K562 (cell line): ENCODE results near the gene ANO6. TPM values are rescaled to one million over a fixed set of nuclear protein-coding genes. Genes with fewer than 3 reads are reported as not detected.

Experiments used
- ARID1B ChIP-seq: fragments of 450-650 bp; IDR thresholded peaks from 2 replicates; pipeline ENCODE4 v1.6.1; 2016; ENCODE audit warnings: antibody characterized with exemption, mild to moderate bottlenecking, inconsistent platforms
- CAMTA2 ChIP-seq: fragments of 250-450 bp; sonication (Bioruptor Pico); conservative IDR thresholded peaks from 2 replicates; pipeline ENCODE4 v1.5.1; 2022
- CBX8 ChIP-seq: fragments of 200-600 bp; sonication (generic); IDR thresholded peaks from 2 replicates; pipeline ENCODE4 v1.6.1; 2012; ENCODE audit warnings: borderline replicate concordance, mixed run types, low read depth, mild to moderate bottlenecking, moderate library complexity, mixed read lengths, low read length, control low read depth, inconsistent platforms; ENCODE audit not compliant: poor library complexity, severe bottlenecking; ENCODE audit errors: extremely low read depth
- CC2D1A ChIP-seq: fragments of 450-650 bp; IDR thresholded peaks from 2 replicates; pipeline ENCODE4 v1.6.1; 2017; ENCODE audit warnings: mild to moderate bottlenecking
- CREBBP ChIP-seq: IDR thresholded peaks from one replicate; pipeline ENCODE4 v1.6.1; 2012; ENCODE audit warnings: low read depth, mild to moderate bottlenecking, control low read depth, inconsistent platforms, low read length
- FOXM1 ChIP-seq, 2 experiments: fragments of 450-650 bp in 1 of 2; sonication (generic) in 1 of 2; formaldehyde crosslinking in 1 of 2; IDR thresholded peaks; 2 replicates each; pipeline versions ENCODE4 v1.6.1 to v1.9.0; 2017 to 2022; ENCODE audit warnings: low read depth in 2 of 2, mild to moderate bottlenecking in 2 of 2, missing genetic modification reagents in 1 of 2, moderate library complexity in 1 of 2
- GTF2E2 ChIP-seq: fragments of 200-800 bp; sonication (Bioruptor generic); IDR thresholded peaks from 2 replicates; pipeline ENCODE4 v1.6.1; 2016; ENCODE audit warnings: missing genetic modification characterization, missing compliant biosample characterization
- IRF9 ChIP-seq: fragments of 450-650 bp; IDR thresholded peaks from 2 replicates; pipeline ENCODE4 v1.6.1; 2016; ENCODE audit warnings: missing biosample characterization, missing genetic modification characterization
- KLF13 ChIP-seq: fragments of 450-650 bp; IDR thresholded peaks from 2 replicates; pipeline ENCODE4 v1.6.1; 2016; ENCODE audit warnings: missing genetic modification characterization, low read depth, mild to moderate bottlenecking, missing compliant biosample characterization, moderate library complexity, borderline replicate concordance
- MAZ ChIP-seq, 2 experiments: fragments of 450-650 bp in 1 of 2; sonication (generic) in 1 of 2; formaldehyde crosslinking; IDR thresholded peaks in 1 of 2; conservative IDR thresholded peaks in 1 of 2; 2 replicates each; pipeline versions ENCODE4 v1.4.0 to v1.5.0; 2020; ENCODE audit warnings: mild to moderate bottlenecking in 1 of 2, missing genetic modification reagents in 1 of 2
- MYC ChIP-seq, 2 experiments: fragments of 250-450 bp in 1 of 2; sonication (Bioruptor Pico) in 1 of 2; IDR thresholded peaks; 2 replicates each; pipeline versions ENCODE4 v1.5.1 to v1.6.1; 2012 to 2021; ENCODE audit warnings: low read depth in 2 of 2, borderline replicate concordance in 1 of 2, improper control_type of control experiment in 1 of 2, low read length in 1 of 2, mild to moderate bottlenecking in 1 of 2, moderate library complexity in 1 of 2
- PCBP1 ChIP-seq: fragments of 200-400 bp; formaldehyde crosslinking; IDR thresholded peaks from 2 replicates; pipeline ENCODE4 v1.6.1; 2018; ENCODE audit warnings: mild to moderate bottlenecking, low read depth, low read length; ENCODE audit not compliant: poor library complexity, severe bottlenecking
- PPARD ChIP-seq: fragments of 250-450 bp; sonication (Bioruptor Pico); IDR thresholded peaks from 2 replicates; pipeline ENCODE4 v1.8.0; 2022; ENCODE audit warnings: inconsistent platforms, mild to moderate bottlenecking, moderate library complexity
- SAP30 ChIP-seq: fragments of 200-600 bp; sonication (generic); IDR thresholded peaks from 2 replicates; pipeline ENCODE4 v1.6.1; 2012; ENCODE audit warnings: borderline replicate concordance, low read depth, mild to moderate bottlenecking, moderate library complexity, low read length, control low read depth, inconsistent platforms; ENCODE audit not compliant: insufficient read depth, poor library complexity, severe bottlenecking
- SRF ChIP-seq, 2 experiments: fragments of 250-450, 450-650 bp in 1 of 2; sonication (Bioruptor Pico) in 1 of 2; sonication (generic) in 1 of 2; formaldehyde crosslinking; IDR thresholded peaks; 2 replicates each; pipeline versions ENCODE4 v1.5.0 to v1.5.1; 2020 to 2022; ENCODE audit warnings: mild to moderate bottlenecking in 1 of 2, missing genetic modification reagents in 1 of 2
- TEAD1 ChIP-seq, 2 experiments: fragments of 450-650 bp in 1 of 2; sonication (generic) in 1 of 2; formaldehyde crosslinking; IDR thresholded peaks; 2 replicates each; pipeline versions ENCODE4 v1.4.0 to v1.8.0; 2020 to 2022; ENCODE audit warnings: mild to moderate bottlenecking in 2 of 2, missing genetic modification reagents in 1 of 2
- ZBTB49 ChIP-seq: sonication (generic); formaldehyde crosslinking; IDR thresholded peaks from 2 replicates; pipeline ENCODE4 v1.8.0; 2022; ENCODE audit warnings: missing genetic modification reagents, mild to moderate bottlenecking, borderline replicate concordance
- ZFP1 ChIP-seq: fragments of 450-650 bp; formaldehyde crosslinking; IDR thresholded peaks from 2 replicates; pipeline ENCODE4 v1.4.0; 2020; ENCODE audit warnings: mild to moderate bottlenecking, mixed read lengths
- ZNF431 ChIP-seq: sonication (generic); formaldehyde crosslinking; IDR thresholded peaks from 2 replicates; pipeline ENCODE4 v1.8.0; 2022; ENCODE audit warnings: mild to moderate bottlenecking, missing genetic modification reagents
- ZNF76 ChIP-seq: fragments of 250-450 bp; sonication (Bioruptor Pico); IDR thresholded peaks from 2 replicates; pipeline ENCODE4 v1.4.0; 2020; ENCODE audit warnings: mild to moderate bottlenecking, moderate library complexity, borderline replicate concordance
- polyA plus RNA-seq, 8 experiments: library from polyadenylated mRNA; depleted of rRNA in 4 of 8; stranded (reverse) in 5 of 8; unstranded in 3 of 8; fragments of >200 nt; fragmentation: Nextera tagmentation in 2 of 8; fragmentation: Illumina TruSeq in 1 of 8; extraction: Ambion mirVana in 2 of 8; extraction: Trizol in 1 of 8; gene quantifications; 2 replicates each; pipeline versions ENCODE4 v1.2.1 to v1.2.3, GENCODE V29; 2011 to 2014; ENCODE audit warnings: inconsistent platforms in 1 of 8, missing spikeins in 1 of 8
- total RNA-seq, 7 experiments: library from RNA; depleted of rRNA in 6 of 7; stranded (reverse); fragments of >200 nt in 6 of 7; fragmentation: Illumina TruSeq in 2 of 7; extraction: Trizol in 2 of 7; gene quantifications; 2 replicates each; pipeline versions ENCODE4 v1.2.1 to v1.2.3, GENCODE V29; 2011 to 2021; ENCODE audit warnings: low replicate concordance in 1 of 7

The ANO6 gene
- total and polyA plus RNA-seq, 9 of the 15 experiments (the other 6 are each of a cell fraction or from before 2014, with no cell fraction given), result 3.5 to 24.7 (median 20.3) TPM

- TF ChIP-seq FOXM1 (IDR thresholded peaks at IDR 0.05; ENCODE audit: low read depth), result no peak; the same call in none of the 2 replicates
- TF ChIP-seq FOXM1 (CRISPR knock-in tag; IDR thresholded peaks at IDR 0.05; ENCODE audit: low read depth), result no peak
- TF ChIP-seq TEAD1 (CRISPR knock-in tag; IDR thresholded peaks at IDR 0.05), result no peak
- TF ChIP-seq PPARD (CRISPR knock-in tag), result no peak
- peak; percentile 48 for TF ChIP-seq ARID1B
- TF ChIP-seq ZFP1 (CRISPR knock-in tag), result no peak
- no peak for TF ChIP-seq SRF (CRISPR knock-in tag; IDR thresholded peaks at IDR 0.05)
- peak; percentile 50 for TF ChIP-seq PCBP1
- no peak for TF ChIP-seq ZNF76 (CRISPR knock-in tag)
- no peak for TF ChIP-seq CAMTA2 (CRISPR knock-in tag)
- TF ChIP-seq IRF9, result no peak
- peak; percentile 58 for TF ChIP-seq MYC (IDR thresholded peaks at IDR 0.05; ENCODE audit: low read depth, low read length)
- TF ChIP-seq MYC (CRISPR knock-in tag; IDR thresholded peaks at IDR 0.05; ENCODE audit: borderline replicate concordance, low read depth), result no peak
- TF ChIP-seq ZNF431, result no peak
- 0 out of 2 replicates have a peak, but pooled peaks have one; percentile 56 for TF ChIP-seq ZBTB49 (CRISPR knock-in tag)
- peak; percentile 78 for TF ChIP-seq SAP30
- peak in 1 of 2 experiments; percentile 45; a peak in 3 of 4 replicates for TF ChIP-seq MAZ (CRISPR knock-in tag; conservative IDR thresholded peaks at IDR 0.05 in 1 of 2, IDR thresholded peaks at IDR 0.05 in 1 of 2)
- 0 out of 2 replicates have a peak, but pooled peaks have one; percentile 9 for TF ChIP-seq GTF2E2 (tag)
- TF ChIP-seq CBX8, result no peak
- TF ChIP-seq CC2D1A, result peak; percentile 40; the same call in 1 of the 2 replicates
- 0 out of 2 replicates have a peak, but pooled peaks have one; percentile 16 for TF ChIP-seq KLF13 (tag)
- no peak for TF ChIP-seq CREBBP
Observed at GRCh38 chr12:45215419-45216229, at the start of gene ANO6 (continued).
